Urothelium cell line (cell line): ENCODE measurements around the gene FAM169A.
"Not testable (repeated sequence)": the region's sequence is repeated elsewhere in the genome, so short reads cannot be mapped to it uniquely, and the experiment has no call there.

Source experiments
- DNase-seq: peaks from one replicate; pipeline ENCODE4 v3.0.0; 2011; ENCODE audit warnings: low spot score, mixed read lengths
- FAIRE-seq: peaks from 2 replicates; lab custom pipeline; 2011; peaks lifted over from hg19 to GRCh38; lab: Jason Lieb, UNC

The FAM169A gene

DNA sequence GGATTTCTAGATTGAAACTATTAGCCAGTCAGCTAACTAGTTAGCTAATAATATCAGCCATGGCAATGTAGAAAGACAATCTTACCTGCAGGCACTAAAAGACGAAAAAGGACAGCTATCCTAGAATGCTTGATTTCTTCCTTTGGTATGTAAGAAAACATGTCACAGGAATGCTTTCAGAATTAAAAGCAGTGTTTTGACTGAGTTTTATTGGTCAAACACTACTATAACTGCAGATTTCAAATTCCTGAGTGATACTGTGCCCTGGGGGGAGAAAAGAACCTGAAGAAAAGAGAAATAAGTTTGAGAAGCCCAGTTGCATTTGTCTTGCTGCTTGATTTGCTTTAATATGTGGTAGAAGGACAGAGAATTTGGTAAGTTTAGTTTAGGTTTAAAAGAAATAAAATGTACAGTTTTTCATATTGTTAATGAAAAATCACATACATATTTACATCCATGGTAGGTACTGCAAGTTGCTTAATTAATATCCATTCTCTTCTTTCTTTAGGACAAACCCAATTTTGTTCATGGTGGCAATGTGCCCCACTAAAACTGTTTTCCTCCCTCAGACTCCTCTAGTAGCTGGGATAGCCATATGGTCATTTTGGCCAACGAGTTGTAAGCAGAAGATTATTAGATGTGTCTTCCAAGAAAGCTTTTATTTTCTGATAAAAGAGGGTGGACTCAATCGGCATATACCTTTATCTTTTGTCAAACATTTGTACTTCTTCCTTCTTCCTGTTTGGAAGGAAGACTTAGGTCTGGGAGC is 4.3 kb upstream of the FAM169A start:
- no peak for FAIRE-seq
- DNase-seq, result no peak

DNA sequence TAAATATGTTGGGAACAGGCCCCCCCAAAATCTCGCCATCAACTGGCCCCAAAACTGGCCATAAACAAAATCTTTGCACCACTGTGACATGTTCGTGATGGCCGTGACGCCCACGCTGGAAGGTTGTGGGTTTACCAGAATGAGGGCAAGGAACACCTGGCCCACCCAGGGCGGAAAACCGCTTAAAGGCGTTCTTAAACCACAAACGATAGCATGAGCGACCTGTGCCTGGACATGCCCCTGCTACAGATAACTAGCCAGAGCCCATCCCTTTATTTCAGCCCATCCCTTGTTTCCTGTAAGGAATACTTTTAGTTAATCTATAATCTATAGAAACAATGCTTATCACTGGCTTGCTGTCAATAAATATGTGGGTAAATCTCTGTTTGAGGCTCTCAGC is 3.2 kb upstream of the FAM169A start:
- FAIRE-seq, result not testable (repeated sequence)

DNA sequence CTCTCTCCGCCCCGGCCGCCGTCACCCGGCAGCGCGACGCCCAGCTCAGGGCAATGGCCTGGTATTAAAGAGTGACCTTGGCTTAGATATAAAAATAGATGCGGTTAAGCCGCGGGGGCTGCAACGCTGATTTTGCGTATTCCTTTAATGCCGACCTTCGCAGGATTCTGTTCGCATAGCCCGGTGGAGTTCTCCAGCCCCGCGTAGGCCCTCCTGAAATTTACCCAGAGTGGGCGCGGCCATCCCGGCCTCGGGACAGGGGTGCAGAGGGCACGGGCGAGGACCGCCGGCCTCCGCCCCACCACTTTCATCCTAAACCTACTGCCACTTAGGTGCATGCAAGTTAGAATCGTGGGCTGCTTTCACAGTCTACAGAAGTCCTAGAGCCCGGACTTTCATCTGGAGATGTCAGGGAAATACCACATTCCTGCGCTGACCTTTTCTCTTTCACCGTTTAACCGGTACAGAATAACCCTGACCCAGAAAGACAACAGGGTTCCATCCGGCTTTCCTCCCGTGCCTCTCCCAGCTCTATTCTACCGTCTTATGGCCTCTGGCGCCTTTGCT is 492 bp upstream of the FAM169A start:
- FAIRE-seq, result no peak

More for the DNA sequence above, 3.2 kb upstream of the FAM169A start:
- DNase-seq, result not testable (repeated sequence)

GRCh38 chr5:74865256-74865803 is 857 bp downstream of the FAM169A start:
- DNase-seq, result no peak
- FAIRE-seq, result peak; percentile 5

More for the DNA sequence above, 492 bp upstream of the FAM169A start:
- DNase-seq, result no peak

DNA sequence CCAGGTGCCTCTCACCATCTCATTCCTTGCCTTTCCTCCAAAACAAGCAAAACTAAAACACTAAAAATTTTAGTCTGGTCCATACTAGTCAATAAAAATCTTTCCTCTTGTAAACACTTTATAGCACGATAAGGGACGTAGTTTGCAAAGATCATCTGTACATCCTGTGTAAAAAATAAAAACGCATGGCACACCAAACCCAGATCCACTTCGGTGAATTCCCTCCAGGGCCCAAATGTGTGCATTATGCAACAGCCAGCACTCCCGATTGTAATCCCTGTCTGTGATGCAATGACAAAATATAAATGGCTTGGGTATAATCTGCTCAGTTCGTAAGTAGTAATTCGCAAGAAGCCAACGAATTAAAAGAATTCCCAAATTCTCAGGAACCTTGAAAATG is 1.4 kb downstream of the FAM169A start:
- DNase-seq, result no peak
- no peak for FAIRE-seq

DNA sequence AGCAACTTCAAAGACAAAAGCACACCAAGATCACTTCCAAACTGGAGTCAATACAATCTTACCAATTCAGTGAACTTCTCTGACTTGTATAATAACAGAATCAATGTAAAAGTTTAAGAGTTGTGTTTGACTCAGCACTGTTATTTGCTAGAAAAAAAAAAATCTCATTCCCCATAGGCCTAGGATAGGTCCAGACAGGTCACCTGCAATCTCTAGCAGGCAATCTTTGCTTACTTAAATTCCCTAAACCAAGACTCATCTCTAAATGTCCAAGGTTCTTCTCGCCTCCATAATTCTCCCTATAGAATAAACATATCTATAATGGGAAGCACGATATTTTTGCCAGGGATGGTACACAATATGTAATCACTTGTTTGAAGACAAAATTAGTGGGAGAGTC is 2.5 kb downstream of the FAM169A start:
- FAIRE-seq (no peak), DNase-seq (no peak)

DNA sequence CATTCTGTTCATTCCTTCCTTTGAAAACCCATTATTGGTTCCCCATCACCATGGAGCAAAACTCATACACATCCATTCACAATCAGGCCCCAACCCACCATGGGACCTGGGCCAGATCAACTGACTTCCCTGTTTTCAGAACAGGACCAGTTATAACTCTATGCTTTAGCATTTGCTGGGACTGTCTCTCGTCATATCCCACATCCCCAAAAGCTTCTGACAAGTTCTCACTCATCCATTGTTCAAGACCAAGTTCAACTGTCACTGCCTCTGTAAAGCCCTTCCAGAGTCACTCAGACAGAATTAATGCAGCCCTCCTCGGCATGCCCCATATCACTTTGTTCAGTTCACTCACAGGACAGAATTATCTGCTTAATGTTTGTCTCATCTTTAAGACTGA is 4.0 kb downstream of the FAM169A start:
- no peak for DNase-seq

DNA sequence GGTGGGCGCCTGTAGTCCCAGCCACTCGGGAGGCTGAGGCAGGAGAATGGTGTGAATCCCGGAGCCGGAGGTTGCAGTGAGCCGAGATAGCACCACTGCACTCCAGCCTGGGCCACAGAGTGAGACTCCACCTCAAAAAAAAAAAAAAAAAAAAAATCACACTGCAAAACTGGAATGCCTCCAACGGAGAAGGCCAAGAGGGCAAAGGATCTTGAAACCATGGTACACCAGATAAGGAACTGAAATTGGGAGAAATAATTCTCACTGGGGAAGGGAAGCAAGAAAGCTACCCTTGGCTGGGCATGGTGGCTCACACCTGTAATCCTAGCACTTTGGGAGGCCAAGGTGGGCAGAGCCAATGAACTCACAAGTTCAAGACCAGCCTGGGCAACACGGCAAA is 9.2 kb downstream of the FAM169A start:
- not testable (repeated sequence) for DNase-seq, FAIRE-seq

More for the DNA sequence above, 4.0 kb downstream of the FAM169A start:
- FAIRE-seq, result no peak

- DNase-seq (no peak), FAIRE-seq (no peak)
Measured at GRCh38 chr5:74853256-74853655, 12.9 kb downstream of the FAM169A start.

DNA sequence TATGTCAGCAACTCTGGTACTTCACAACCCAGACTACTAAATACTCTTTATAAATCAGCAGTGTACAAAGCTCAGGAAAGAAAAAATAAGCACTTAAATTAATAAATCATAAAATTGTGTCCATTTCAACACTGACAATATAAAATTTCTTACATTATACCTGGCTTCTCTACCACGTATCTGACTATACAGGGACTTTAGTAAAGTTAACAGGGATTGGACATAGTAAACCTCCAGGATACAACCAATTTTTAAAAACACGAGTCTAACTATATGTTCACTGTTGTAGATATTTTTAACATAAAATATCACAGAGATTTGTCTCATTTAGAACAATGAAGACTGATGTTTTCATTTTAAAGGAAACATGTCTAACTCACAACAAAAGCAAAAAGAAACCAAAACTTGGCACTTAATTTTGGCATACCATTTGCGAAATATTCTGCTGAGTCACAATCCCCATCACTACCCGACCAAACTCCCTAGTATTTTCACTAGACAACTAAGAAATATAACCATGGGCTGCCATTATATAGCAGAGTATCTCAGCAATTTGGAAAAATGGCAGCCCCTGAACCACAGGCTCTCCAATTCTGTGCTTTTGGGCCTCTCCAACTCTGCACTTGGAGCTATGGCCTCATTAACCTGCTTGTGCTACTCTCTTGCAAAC is 14.4 kb downstream of the FAM169A start:
- DNase-seq (no peak), FAIRE-seq (no peak)

GRCh38 chr5:74850789-74851425 is 15.3 kb downstream of the FAM169A start:
- DNase-seq (no peak), FAIRE-seq (no peak)

DNA sequence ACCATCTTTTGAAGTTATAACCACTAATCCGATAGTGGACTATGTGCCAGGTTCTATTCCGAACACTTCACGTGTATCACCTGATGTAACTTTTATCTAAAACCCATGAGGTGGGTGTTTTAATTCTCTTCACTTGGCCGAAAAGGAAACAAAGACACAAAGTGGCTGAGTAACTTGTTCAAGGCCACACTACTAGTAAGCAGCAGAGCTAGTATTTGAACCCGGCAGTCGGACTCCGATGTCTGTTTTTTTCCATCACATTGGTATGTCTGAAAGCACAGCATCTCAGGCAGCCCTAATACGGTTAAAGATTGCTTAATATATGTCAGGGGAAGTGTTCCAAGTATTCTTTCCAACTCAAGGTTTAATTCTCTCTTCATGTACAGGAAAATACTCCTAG is 16.2 kb downstream of the FAM169A start:
- FAIRE-seq (no peak), DNase-seq (no peak)

DNA sequence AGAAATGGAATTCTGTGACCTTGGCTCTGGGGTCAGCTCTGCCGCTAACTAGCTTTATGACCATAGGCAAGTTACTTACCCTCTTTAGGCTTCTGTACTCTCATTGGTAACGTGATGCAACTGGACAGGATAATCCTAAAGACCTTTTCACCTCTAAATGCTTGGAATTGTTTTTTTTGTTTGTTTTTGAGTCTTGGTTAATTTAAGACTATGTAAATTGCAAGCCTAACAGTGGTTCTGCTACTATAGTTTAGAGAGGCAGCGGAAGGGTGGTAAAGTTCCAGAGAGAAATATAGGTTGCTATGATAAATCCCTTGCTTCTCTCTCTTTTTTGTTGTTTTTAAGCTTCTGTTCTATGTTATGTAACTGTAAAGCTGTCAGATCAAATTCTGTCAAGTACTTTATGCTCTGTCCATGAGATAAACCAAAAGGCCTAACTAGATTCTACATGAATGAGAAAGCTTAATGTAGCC is 17.6 kb downstream of the FAM169A start:
- no peak for DNase-seq
- no peak for FAIRE-seq

GRCh38 chr5:74839229-74839628 is 27.0 kb downstream of the FAM169A start:
- FAIRE-seq, result no peak
- no peak for DNase-seq

GRCh38 chr5:74838262-74838661 is 27.9 kb downstream of the FAM169A start:
- no peak for DNase-seq
- FAIRE-seq, result no peak

DNA sequence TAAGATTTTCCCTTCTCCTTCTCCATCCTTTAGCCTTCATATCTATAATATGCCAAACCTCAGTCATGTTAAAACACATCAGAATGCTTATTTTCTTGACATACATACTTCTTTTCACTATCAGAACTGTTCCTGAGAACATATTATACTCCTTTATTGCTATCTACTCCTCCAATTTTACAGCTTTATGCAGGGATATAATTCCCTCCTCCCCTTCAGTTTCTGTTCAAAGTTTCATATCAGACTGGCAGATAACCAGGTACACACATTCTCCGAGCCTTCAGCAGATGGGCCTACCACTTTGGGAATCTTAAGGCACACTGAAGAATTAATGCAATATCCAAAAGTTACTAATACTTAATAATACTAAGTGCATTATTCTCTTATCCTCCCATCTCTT is 29.1 kb downstream of the FAM169A start:
- no peak for FAIRE-seq
- DNase-seq, result no peak

DNA sequence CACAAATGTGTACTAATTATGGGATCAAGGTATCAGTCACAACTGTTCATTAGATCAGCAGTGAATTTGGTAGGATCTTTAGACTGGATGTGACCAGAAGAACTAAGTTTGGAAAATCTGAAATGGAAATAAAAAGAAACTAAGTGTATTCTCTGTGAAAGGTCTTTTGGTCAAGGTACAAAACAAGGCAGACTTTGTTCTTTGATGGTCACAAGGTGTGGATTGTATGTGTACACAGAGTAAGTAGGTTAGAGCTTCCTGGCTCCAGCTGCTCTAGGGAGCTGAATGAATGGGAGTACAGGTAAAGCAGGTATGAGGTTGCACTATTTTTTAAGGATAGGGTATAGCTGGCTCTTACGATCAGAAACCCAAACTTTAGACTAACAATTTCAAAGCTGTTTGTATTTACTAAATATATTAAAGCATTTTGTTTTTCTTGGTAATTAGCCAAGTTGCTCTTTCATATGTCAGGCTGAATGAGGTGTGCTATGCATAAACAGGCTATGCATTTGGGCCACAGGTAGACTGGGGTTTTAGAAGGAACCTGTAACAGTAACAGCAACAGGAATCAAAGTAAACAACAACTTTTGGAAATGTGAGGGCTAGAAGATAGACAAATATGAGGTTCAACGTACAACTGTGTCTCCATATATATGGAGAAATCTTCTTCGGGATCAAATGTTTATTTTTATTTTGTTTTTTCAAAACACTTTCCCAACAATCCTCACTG is 32.5 kb downstream of the FAM169A start:
- FAIRE-seq, result no peak

GRCh38 chr5:74829413-74829812 is 36.8 kb downstream of the FAM169A start:
- DNase-seq (no peak), FAIRE-seq (no peak)

More for the DNA sequence above, 32.5 kb downstream of the FAM169A start:
- no peak for DNase-seq

- FAIRE-seq, result no peak
- DNase-seq, result no peak
Measured at GRCh38 chr5:74822288-74822687, 43.9 kb downstream of the FAM169A start.

DNA sequence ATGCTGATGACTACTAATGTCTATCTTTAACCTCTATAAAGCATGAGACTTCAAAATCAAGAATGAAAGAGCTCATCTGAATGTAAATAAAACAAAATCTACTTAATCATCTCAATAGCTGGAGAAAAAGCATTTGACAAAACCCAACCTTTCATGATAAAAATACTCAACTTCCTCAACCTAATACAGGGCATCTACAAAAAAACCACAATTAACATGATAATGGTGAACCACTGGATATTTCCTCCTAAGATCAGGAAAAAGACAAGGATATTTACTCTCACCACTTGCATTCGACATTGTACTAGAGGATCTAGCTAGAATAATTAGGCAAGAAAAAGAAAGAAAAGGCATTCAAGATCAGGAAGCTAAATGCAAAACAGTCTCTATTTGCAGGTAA is 49.3 kb downstream of the FAM169A start:
- no peak for DNase-seq
- no peak for FAIRE-seq
